Ishikawa (cell line): ENCODE data around the gene SLC25A26.

Experiments used
- CEBPB ChIP-seq: IDR thresholded peaks from 2 replicates; pipeline ENCODE4 v1.6.1; 2012
- CREB1 ChIP-seq: IDR thresholded peaks from 2 replicates; pipeline ENCODE4 v1.6.1; 2012; ENCODE audit warnings: low read depth
- EGR1 ChIP-seq: IDR thresholded peaks from 2 replicates; pipeline ENCODE4 v1.6.1; 2012
- EP300 ChIP-seq: IDR thresholded peaks from 2 replicates; pipeline ENCODE4 v1.6.1; 2012; ENCODE audit warnings: borderline replicate concordance
- FOXM1 ChIP-seq: IDR thresholded peaks from 2 replicates; pipeline ENCODE4 v1.6.1; 2012; ENCODE audit warnings: low read depth, borderline replicate concordance
- MAX ChIP-seq: IDR thresholded peaks from 2 replicates; pipeline ENCODE4 v1.6.1; 2012
- NFIC ChIP-seq: IDR thresholded peaks from 2 replicates; pipeline ENCODE4 v1.6.1; 2012
- RAD21 ChIP-seq: IDR thresholded peaks from 2 replicates; pipeline ENCODE4 v1.6.1; 2012; ENCODE audit warnings: low read depth
- REST ChIP-seq: IDR thresholded peaks from 2 replicates; pipeline ENCODE4 v1.6.1; 2012; ENCODE audit warnings: low read depth, mild to moderate bottlenecking
- TAF1 ChIP-seq: IDR thresholded peaks from 2 replicates; pipeline ENCODE4 v1.6.1; 2012; ENCODE audit warnings: low read depth, mild to moderate bottlenecking
- TCF12 ChIP-seq: IDR thresholded peaks from 2 replicates; pipeline ENCODE4 v1.6.1; 2012; ENCODE audit warnings: low read depth
- TEAD4 ChIP-seq: IDR thresholded peaks from 2 replicates; pipeline ENCODE4 v1.6.1; 2012
- USF1 ChIP-seq: IDR thresholded peaks from 2 replicates; pipeline ENCODE4 v1.6.1; 2012
- YY1 ChIP-seq: IDR thresholded peaks from 2 replicates; pipeline ENCODE4 v1.6.1; 2012; ENCODE audit warnings: low read depth
- ZBTB7A ChIP-seq: IDR thresholded peaks from 2 replicates; pipeline ENCODE4 v1.6.1; 2012; ENCODE audit warnings: low read depth

The SLC25A26 gene

GRCh38 chr3:66396888-66397287, 176.1 kb downstream of the SLC25A26 start:
- TF ChIP-seq ZBTB7A (no peak), EGR1 (no peak)

GRCh38 chr3:66397745-66398144, 176.9 kb downstream of the SLC25A26 start:
- no peak for TF ChIP-seq FOXM1
- TF ChIP-seq CEBPB = peak; percentile 69

GRCh38 chr3:66398228-66399025, 177.6 kb downstream of the SLC25A26 start:
- no peak for TF ChIP-seq TAF1
- no peak for TF ChIP-seq CREB1
- TF ChIP-seq TEAD4 = no peak
- no peak for TF ChIP-seq TCF12
- TF ChIP-seq CEBPB = no peak
- TF ChIP-seq RAD21 = no peak
- TF ChIP-seq NFIC = no peak
- no peak for TF ChIP-seq EGR1
- no peak for TF ChIP-seq ZBTB7A
- no peak for TF ChIP-seq FOXM1
- no peak for TF ChIP-seq MAX
- TF ChIP-seq YY1 = no peak
- no peak for TF ChIP-seq EP300

GRCh38 chr3:66399529-66400232, 178.9 kb downstream of the SLC25A26 start:
- TF ChIP-seq RAD21 = no peak
- no peak for TF ChIP-seq NFIC
- TF ChIP-seq YY1 = no peak
- no peak for TF ChIP-seq CREB1
- no peak for TF ChIP-seq REST
- no peak for TF ChIP-seq TCF12
- TF ChIP-seq FOXM1 = no peak
- no peak for TF ChIP-seq CEBPB
- TF ChIP-seq ZBTB7A = no peak

GRCh38 chr3:66400411-66401156, 179.8 kb downstream of the SLC25A26 start:
- TF ChIP-seq REST (no peak), TAF1 (no peak), RAD21 (no peak), ZBTB7A (no peak), CREB1 (no peak), TEAD4 (no peak)

- TF ChIP-seq EGR1 = no peak
- no peak for TF ChIP-seq FOXM1
- TF ChIP-seq TAF1 = no peak
- no peak for TF ChIP-seq TCF12
- no peak for TF ChIP-seq USF1
- TF ChIP-seq CREB1 = no peak
Observed at GRCh38 chr3:66401157-66401550, 180.4 kb downstream of the SLC25A26 start.
